ENCODE measurements around the gene ABLIM3.

The ABLIM3 gene

DNA sequence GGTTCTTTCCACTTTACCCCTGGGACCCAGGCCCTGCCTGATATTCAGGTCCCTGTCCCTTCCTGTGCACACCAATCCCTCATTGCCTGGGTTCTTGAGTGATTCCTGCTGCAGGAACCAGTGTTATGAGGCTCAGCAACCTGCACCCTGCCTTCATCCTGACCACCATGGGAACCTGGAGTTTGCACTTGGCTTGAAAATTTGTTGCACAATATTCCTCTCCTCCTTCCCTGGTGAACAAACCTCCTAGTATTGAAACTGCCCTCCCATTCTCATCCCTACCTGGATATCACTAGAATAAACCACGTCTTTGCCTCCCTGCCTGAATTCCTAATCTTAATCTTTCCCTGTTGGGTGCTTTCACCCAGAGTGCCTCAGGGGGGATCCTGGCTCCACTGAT is 78.3 kb downstream of the ABLIM3 start:
- Histone ChIP-seq H3K4me3 (ENCODE audit: insufficient read depth, low read length, poor library complexity, severe bottlenecking) (no peak overlapping the region), H3K9me2 (replicated peaks; ENCODE audit: insufficient read depth, low read length) (no peaks in the 10 kb centered on the region), H3F3A (ENCODE audit: insufficient read depth) (no peaks in the 10 kb centered on the region), H3K9ac (ENCODE audit: low read length) (no peak overlapping the region), H3K27ac (ENCODE audit: low read depth, low read length) (no peak overlapping the region), H3K4me2 (ENCODE audit: low read depth, low read length, poor library complexity, severe bottlenecking) (no peak overlapping the region), H3K27me3 (ENCODE audit: low read length) (no peaks in the 10 kb centered on the region), H2AFZ (ENCODE audit: low read depth, low read length, severe bottlenecking) (no peak overlapping the region), H3K36me3 (ENCODE audit: low read length) (no peaks in the 10 kb centered on the region), H3K9me3 (ENCODE audit: insufficient read depth, low read length) (no peaks in the 10 kb centered on the region), H4K20me1 (ENCODE audit: low read depth, low read length) (no peaks in the 10 kb centered on the region), H3K79me2 (ENCODE audit: insufficient read depth, low read length) (no peaks in the 10 kb centered on the region)
- TF ChIP-seq CTCF (IDR thresholded peaks at IDR 0.05; ENCODE audit: insufficient read depth, low read length, poor library complexity, severe bottlenecking) (no peak), EZH2phosphoT487 (conservative IDR thresholded peaks at IDR 0.05; ENCODE audit: low read length) (no peak)

GRCh38 chr5:149220750-149221149 is 79.5 kb downstream of the ABLIM3 start:
- H3K27ac ChIP-seq (ENCODE audit: low read depth, low read length), result no peak overlapping the region
- H3K79me2 ChIP-seq (ENCODE audit: insufficient read depth, low read length), result no peaks in the 10 kb centered on the region
- H3K9ac ChIP-seq (ENCODE audit: low read length), result no peak overlapping the region
- no peak for TF ChIP-seq EZH2phosphoT487 (conservative IDR thresholded peaks at IDR 0.05; ENCODE audit: low read length)
- TF ChIP-seq CTCF (IDR thresholded peaks at IDR 0.05; ENCODE audit: insufficient read depth, low read length, poor library complexity, severe bottlenecking), result no peak
- no peaks in the 10 kb centered on the region for H3K9me2 ChIP-seq (replicated peaks; ENCODE audit: insufficient read depth, low read length)
- H3K36me3 ChIP-seq (ENCODE audit: low read length), result no peaks in the 10 kb centered on the region
- H2AFZ ChIP-seq (ENCODE audit: low read depth, low read length, severe bottlenecking), result no peak overlapping the region
- H3F3A ChIP-seq (ENCODE audit: insufficient read depth), result no peaks in the 10 kb centered on the region
- no peaks in the 10 kb centered on the region for H4K20me1 ChIP-seq (ENCODE audit: low read depth, low read length)
- H3K27me3 ChIP-seq (ENCODE audit: low read length), result no peaks in the 10 kb centered on the region
- H3K4me3 ChIP-seq (ENCODE audit: insufficient read depth, low read length, poor library complexity, severe bottlenecking), result no peak overlapping the region
- no peaks in the 10 kb centered on the region for H3K9me3 ChIP-seq (ENCODE audit: insufficient read depth, low read length)
- no peak overlapping the region for H3K4me2 ChIP-seq (ENCODE audit: low read depth, low read length, poor library complexity, severe bottlenecking)

DNA sequence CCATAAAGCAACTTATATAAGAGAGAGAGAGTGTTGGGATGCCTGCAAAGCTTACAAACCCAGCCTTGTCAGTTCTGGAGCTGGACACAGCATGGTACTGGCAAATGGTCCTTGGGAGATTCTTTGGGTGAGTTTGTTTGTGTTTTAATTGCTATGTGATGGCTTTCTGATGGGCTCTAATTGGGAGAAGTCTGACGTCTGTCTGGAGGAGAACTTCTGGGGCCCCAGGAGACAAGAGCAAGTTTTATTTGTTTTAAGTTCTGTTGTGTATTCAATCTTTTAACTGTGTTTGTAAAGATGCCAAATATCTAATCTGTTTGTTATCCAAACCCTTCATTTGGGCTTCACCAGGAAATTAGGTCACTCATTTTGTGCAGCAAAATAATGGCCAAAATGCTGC is 80.0 kb downstream of the ABLIM3 start:
- Histone ChIP-seq H3F3A (ENCODE audit: insufficient read depth) (no peaks in the 10 kb centered on the region), H2AFZ (ENCODE audit: low read depth, low read length, severe bottlenecking) (no peak overlapping the region), H3K79me2 (ENCODE audit: insufficient read depth, low read length) (no peaks in the 10 kb centered on the region), H3K9ac (ENCODE audit: low read length) (no peak overlapping the region), H3K9me3 (ENCODE audit: insufficient read depth, low read length) (no peaks in the 10 kb centered on the region), H3K27ac (ENCODE audit: low read depth, low read length) (no peak overlapping the region), H3K4me3 (ENCODE audit: insufficient read depth, low read length, poor library complexity, severe bottlenecking) (no peak overlapping the region), H4K20me1 (ENCODE audit: low read depth, low read length) (no peaks in the 10 kb centered on the region), H3K27me3 (ENCODE audit: low read length) (no peaks in the 10 kb centered on the region), H3K36me3 (ENCODE audit: low read length) (no peaks in the 10 kb centered on the region), H3K4me2 (ENCODE audit: low read depth, low read length, poor library complexity, severe bottlenecking) (no peak overlapping the region), H3K9me2 (replicated peaks; ENCODE audit: insufficient read depth, low read length) (no peaks in the 10 kb centered on the region)
- TF ChIP-seq CTCF (IDR thresholded peaks at IDR 0.05; ENCODE audit: insufficient read depth, low read length, poor library complexity, severe bottlenecking) (no peak), EZH2phosphoT487 (conservative IDR thresholded peaks at IDR 0.05; ENCODE audit: low read length) (no peak)

Measured in SU-DHL-6 (cell line).